Heart right ventricle (tissue), 16 donors: ENCODE measurements around the gene PHYHD1. TPM values are rescaled to one million over a fixed set of nuclear protein-coding genes. Genes with fewer than 3 reads are reported as not detected.

Source experiments
- ATAC-seq, 8 donors: fragments of 200-7000 bp; cut with Tn5 transposase; one replicate each; pipeline ENCODE4 v1.9.1; 2020; ENCODE audit warnings: mild to moderate bottlenecking in 8 of 8, moderate library complexity in 8 of 8, moderate number of reproducible peaks in 1 of 8
- DNase-seq, 2 donors: peaks; one replicate each; pipeline ENCODE4 v3.0.0-alpha.2; 2020
- H3K27ac ChIP-seq, 10 donors: fragments of 200-600 bp; sonication (generic) in 2 of 10; one replicate each; pipeline versions ENCODE4 v1.5.0 to v1.8.0; 2020 to 2022; ENCODE audit warnings: mild to moderate bottlenecking in 3 of 10
- H3K27me3 ChIP-seq, 7 donors: fragments of 200-600 bp; one replicate each; pipeline ENCODE4 v1.8.0; 2021 to 2022; ENCODE audit warnings: mild to moderate bottlenecking in 2 of 7
- H3K36me3 ChIP-seq, 9 donors: fragments of 200-600 bp; sonication (generic) in 1 of 9; one replicate each; pipeline versions ENCODE4 v1.5.0 to v1.8.0; 2020 to 2022; ENCODE audit warnings: mild to moderate bottlenecking in 2 of 9
- H3K4me1 ChIP-seq, 9 donors: fragments of 200-600 bp; sonication (generic) in 1 of 9; one replicate each; pipeline versions ENCODE4 v1.5.0 to v1.8.0; 2020 to 2022; ENCODE audit warnings: mild to moderate bottlenecking in 4 of 9
- H3K4me3 ChIP-seq, 10 donors: fragments of 200-600 bp; sonication (generic) in 2 of 10; one replicate each; pipeline versions ENCODE4 v1.5.0 to v1.8.0; 2020 to 2022; ENCODE audit warnings: mild to moderate bottlenecking in 7 of 10, moderate library complexity in 2 of 10
- H3K9me3 ChIP-seq, 11 donors: fragments of 200-600 bp in 10 of 11; sonication (generic) in 2 of 11; one replicate each; pipeline versions ENCODE4 v1.5.0 to v1.8.0; 2013 to 2022; ENCODE audit warnings: mild to moderate bottlenecking in 2 of 11, control low read depth in 1 of 11, moderate library complexity in 1 of 11
- WGBS, 2 donors: extraction: QIAGEN DNeasy Blood & Tissue Kit; methylation state at CpG; one replicate each; pipeline ENCODE4 v1.1.7; 2013; ENCODE audit warnings: inconsistent platforms in 1 of 2; 5-methylcytosine and 5-hydroxymethylcytosine counted together
- intact Hi-C, 10 donors: fragments of 100-400 bp; cut with DNase I; formaldehyde crosslinking; loops; one replicate each; pipeline versions ENCODE4 v1.11.1 to v1.14.2; 2022
- polyA plus RNA-seq, 2 donors: library from polyadenylated mRNA; stranded (reverse); fragments of 200-250 nt; gene quantifications; one replicate each; pipeline ENCODE4 v1.2.3, GENCODE V29; 2013
- total RNA-seq, 10 donors: library from RNA; stranded (reverse); fragmentation: NEBNext Ultra II Directional in 3 of 10; extraction: Animal tissue kit (Norgen Biotek cat#: 25700) in 3 of 10; gene quantifications; one replicate each; pipeline versions ENCODE4 v1.2.1 to v1.2.4, GENCODE V29; 2021 to 2023
- TF ChIP-seq, protein P1 (sequence below), 9 donors: fragments of 200-600 bp; sonication (generic) in 2 of 9; IDR thresholded peaks; one replicate each; pipeline versions ENCODE4 v1.5.0 to v1.8.0; 2021 to 2022; ENCODE audit warnings: antibody characterized with exemption in 9 of 9, mild to moderate bottlenecking in 5 of 9, moderate library complexity in 1 of 9
- donor health status: Arrhythmogenic right ventricular cardiomyopathy.
- donor health status: ischemic (EF 13 %, LVEDD 7.1; RV severe dilation, severe dysfunction).
- donor health status: healthy with polysubstance abuse.
- donor health status: DM: no; HTN: yes; CAD: no.
- donor health status: DM: no; HTN: no; CAD: no.
- donor health status: ischemic (EF 25% LVEDD 6.9; RV normal size, moderate dysfunction).
- donor health status: ischemic (EF 25% LVEDD 5.7; RV mildly dilated, moderate dysfunction).
- donor health status: healthy.
- donor health status: DM: yes; HTN: yes; CAD: no.
- donor health status: Ischemic cardiomyopathy.
- donor health status: ischemic (EF 35%, LVEDD 5.7; RV mildly dilated, moderate dysfunction).
- donor health status: nonischemic (EF 11% LVEDD 7.7; RV severe dilation, severe dysfunction).
- donor health status: DM: yes; HTN: yes; CAD: no.
- donor health status: PGD.
- donor health status: ischemic (EF 29% LVEDD 5.4; RV normal size, mild dysfunction).
- donor health status: nonischemic (EF 23%, LVEDD 6.1; RV moderate dilation, normal function).

The PHYHD1 gene
- total and polyA plus RNA-seq, 12 donors: 14.7 to 49.2 (median 24.2) TPM

DNA sequence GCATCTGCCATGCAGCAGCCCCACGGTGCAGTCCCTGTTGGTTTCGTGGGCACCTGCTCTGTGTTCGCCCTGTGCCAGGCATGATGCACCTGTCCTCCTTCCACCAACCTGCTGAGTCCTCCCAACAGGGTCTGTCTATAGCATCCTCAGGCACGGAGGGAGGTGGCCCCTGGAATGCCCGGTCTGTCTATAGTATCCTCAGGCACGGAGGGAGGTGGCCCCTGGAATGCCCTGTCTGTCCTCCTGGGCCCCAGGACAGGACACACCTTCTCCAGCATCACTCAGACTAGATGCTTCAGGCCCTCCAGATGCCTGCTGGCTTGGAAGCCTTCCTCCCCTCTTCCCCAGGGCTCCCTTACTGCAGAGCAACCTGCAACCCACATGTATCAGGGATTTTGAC is 9.9 kb upstream of the PHYHD1 start:
- intact Hi-C loops: no loop called here
- no peak for DNase-seq
- WGBS, 2 donors: 64 to 78% methylated on average over 6 of the region's 6 CpGs
- H3K27me3 ChIP-seq: no peaks in the 10 kb centered on the region
- H3K36me3 ChIP-seq: peaks cover 5 to 66% (median 31%) of the 10 kb centered on the region in 9 donors
- peaks cover 45 to 84% (median 71%) of the 10 kb centered on the region in 9 donors for H3K4me1 ChIP-seq
- H3K27ac ChIP-seq: peak overlapping the region; percentile 73 to 93 (median 84)
- TF ChIP-seq, protein P1, sequence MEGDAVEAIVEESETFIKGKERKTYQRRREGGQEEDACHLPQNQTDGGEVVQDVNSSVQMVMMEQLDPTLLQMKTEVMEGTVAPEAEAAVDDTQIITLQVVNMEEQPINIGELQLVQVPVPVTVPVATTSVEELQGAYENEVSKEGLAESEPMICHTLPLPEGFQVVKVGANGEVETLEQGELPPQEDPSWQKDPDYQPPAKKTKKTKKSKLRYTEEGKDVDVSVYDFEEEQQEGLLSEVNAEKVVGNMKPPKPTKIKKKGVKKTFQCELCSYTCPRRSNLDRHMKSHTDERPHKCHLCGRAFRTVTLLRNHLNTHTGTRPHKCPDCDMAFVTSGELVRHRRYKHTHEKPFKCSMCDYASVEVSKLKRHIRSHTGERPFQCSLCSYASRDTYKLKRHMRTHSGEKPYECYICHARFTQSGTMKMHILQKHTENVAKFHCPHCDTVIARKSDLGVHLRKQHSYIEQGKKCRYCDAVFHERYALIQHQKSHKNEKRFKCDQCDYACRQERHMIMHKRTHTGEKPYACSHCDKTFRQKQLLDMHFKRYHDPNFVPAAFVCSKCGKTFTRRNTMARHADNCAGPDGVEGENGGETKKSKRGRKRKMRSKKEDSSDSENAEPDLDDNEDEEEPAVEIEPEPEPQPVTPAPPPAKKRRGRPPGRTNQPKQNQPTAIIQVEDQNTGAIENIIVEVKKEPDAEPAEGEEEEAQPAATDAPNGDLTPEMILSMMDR (IDR thresholded peaks at IDR 0.05): no peak
- ATAC-seq: peak in 1 of 8 donors; percentile 2
- H3K9me3 ChIP-seq: no peaks in the 10 kb centered on the region
- no peak overlapping the region for H3K4me3 ChIP-seq

DNA sequence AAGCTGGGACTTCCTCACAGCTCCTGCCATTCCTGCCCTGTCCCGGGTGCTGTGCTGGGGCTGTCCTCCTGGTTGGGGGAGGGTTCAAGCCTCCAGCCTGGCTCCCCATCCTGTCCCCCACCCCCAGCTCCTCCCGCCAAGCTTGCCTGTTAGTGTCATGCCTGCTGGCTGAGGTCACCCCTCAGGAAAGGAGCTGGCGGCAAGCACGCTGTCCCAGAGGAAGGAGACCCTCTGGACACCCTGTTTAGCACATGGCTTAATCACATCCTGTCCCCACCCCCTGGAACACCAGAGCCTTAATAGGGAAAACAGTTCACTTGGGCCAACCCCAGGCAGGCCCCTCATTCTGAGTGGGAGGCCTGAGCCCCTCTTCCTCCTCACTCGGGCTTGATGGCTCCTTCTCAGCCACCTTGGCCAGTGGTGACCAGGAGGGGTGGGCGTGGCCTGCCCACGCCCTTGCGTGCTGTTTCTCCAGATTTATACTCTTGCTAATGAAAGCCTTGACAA is 9.2 kb upstream of the PHYHD1 start:
- ATAC-seq: peak; percentile 71 to 95 (median 87)
- H3K9me3 ChIP-seq: no peaks in the 10 kb centered on the region
- TF ChIP-seq, protein P1 (IDR thresholded peaks at IDR 0.05): no peak
- intact Hi-C loops: no loop called here
- H3K36me3 ChIP-seq: peaks cover 5 to 69% (median 38%) of the 10 kb centered on the region in 9 donors
- 20 to 28% methylated on average over 8 of the region's 8 CpGs for WGBS, 2 donors
- H3K27me3 ChIP-seq: no peaks in the 10 kb centered on the region
- peak overlapping the region; percentile 73 to 93 (median 84) for H3K27ac ChIP-seq
- H3K4me3 ChIP-seq: peak overlapping the region in 1 of 10 donors; percentile 5
- H3K4me1 ChIP-seq: peaks cover 50 to 87% (median 77%) of the 10 kb centered on the region in 9 donors
- DNase-seq: peak; percentile 78 to 86

DNA sequence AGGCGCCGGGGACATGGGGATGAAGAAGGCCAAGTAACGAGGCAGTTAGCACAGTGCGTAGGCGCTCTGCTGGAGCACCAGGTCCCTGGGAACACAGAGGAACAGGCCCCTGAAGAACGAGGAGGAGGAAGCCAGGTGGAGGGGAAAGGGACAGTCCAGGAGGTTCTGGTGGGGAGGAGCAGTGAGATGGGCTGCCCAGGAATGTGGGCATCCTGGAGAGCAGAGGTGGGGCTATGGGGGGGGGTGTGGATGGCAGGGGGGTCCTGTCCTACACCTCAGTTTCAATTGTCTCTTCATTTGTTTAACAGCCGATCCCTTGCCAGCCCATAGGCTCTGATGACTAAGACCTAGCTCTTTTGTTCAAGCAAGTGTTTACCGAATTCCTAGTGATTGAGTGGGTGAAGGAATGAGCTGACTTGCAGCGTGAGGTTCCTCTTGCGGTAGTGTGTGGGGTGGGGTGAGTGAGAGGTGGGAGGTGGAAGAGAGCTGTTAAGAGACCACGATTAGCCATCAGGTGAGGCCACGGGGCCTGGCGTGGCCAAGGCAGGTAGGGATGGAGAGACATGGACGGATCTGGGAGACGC is 8.4 kb upstream of the PHYHD1 start:
- Histone ChIP-seq H3K27me3 (no peaks in the 10 kb centered on the region), H3K36me3 (peaks cover 5 to 69% (median 36%) of the 10 kb centered on the region in 9 donors), H3K9me3 (no peaks in the 10 kb centered on the region), H3K4me3 (no peak overlapping the region), H3K27ac (peak overlapping the region; percentile 73 to 93 (median 84)), H3K4me1 (peaks cover 56 to 87% (median 80%) of the 10 kb centered on the region in 9 donors)
- intact Hi-C loops: no loop called here
- DNase-seq: no peak
- TF ChIP-seq, protein P1 (IDR thresholded peaks at IDR 0.05): no peak
- WGBS, 2 donors: 74% methylated on average over 15 of the region's 15 CpGs
- ATAC-seq: peak in 1 of 8 donors; percentile 10

DNA sequence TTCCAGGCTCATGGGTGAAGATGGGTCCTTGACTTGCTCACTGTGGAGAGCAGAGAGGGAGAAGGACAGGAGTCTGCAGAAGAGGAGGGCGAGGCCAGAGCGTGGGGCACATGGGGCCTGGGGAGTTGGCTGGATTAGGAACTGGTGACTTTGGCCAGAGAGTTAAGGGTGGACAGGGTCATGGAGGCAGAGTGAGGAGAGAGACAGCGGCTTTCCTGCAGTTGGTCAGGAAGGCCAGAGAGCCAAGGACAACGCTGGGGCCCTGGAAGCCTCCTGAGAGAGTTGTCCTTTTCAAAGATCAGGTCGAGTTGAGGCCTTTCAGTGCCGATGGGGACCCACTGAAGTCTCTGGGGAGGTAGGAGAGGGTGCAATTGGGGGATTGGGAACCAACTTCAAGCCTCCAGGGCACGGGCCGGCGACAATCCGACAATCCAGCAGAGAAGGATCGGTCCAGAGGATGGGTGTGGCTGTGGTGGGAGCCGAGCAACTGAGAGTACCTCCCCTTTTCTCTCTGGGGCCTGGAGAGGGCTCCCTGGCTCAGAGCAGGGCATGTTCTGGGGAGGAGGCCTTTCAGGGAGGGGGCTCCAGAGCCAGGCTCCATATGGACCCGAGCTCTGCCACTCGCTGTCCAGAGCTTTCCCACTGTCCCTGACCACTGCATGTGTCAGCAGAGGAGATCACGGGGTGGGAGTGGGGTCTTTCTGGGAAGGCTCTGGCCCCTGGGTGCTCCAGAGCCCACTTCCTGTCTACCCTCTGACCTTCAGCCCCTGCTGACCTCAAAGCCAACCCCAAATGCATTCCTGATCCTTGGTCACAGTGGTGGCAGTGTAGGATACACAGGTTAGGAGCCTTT is 7.5 kb upstream of the PHYHD1 start:
- no peaks in the 10 kb centered on the region for H3K27me3 ChIP-seq
- no peaks in the 10 kb centered on the region for H3K9me3 ChIP-seq
- peaks cover 58 to 91% (median 84%) of the 10 kb centered on the region in 9 donors for H3K4me1 ChIP-seq
- peak overlapping the region in 1 of 10 donors; percentile 10 for H3K4me3 ChIP-seq
- DNase-seq (no peak), ATAC-seq (peak in 4 of 8 donors; percentile 14 to 36 (median 32))
- peaks cover 0 to 69% (median 27%) of the 10 kb centered on the region in 9 donors for H3K36me3 ChIP-seq
- TF ChIP-seq, protein P1 (IDR thresholded peaks at IDR 0.05): no peak
- WGBS, 2 donors: 45 to 60% methylated on average over 15 of the region's 15 CpGs
- intact Hi-C loops: no loop called here
- peak overlapping the region; percentile 73 to 93 (median 84) for H3K27ac ChIP-seq
